Measurements from ENCODE around the gene IRF2BP2.

Gene IRF2BP2

DNA sequence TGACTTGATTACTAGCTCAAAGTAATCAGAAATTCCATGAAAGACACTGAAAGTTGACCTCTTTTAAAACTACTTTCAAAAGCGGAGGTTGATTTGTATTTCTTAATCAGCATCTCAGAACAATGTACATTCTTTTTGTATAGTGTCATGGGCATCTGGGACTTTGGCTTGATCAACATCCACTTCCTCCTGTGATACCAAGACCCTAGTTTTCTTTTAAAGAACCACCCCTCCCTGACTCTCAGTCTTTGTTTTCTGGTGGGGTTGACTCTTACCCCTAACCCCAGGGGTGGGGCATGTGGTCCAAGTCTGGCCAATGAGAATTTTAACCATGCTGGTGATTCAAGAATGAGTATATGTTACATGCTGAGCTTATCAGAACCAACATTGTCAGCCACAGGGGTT lies 21.7 kb upstream of the IRF2BP2 start:
- Histone ChIP-seq H3K27me3 (replicated peaks) (no peaks in the 10 kb centered on the region), H3K27ac (peak overlapping the region; percentile 82), H3K4me3 (ENCODE audit: low read depth, low read length) (no peak overlapping the region), H3K36me3 (replicated peaks) (no peaks in the 10 kb centered on the region)
- in situ Hi-C loops (cut with HindIII; ENCODE audit: low pct_ligation_motif_present, low sequenced_read_pairs) = no loop called here
- DNase-seq = peak; percentile 98
- TF ChIP-seq CTCF (IDR thresholded peaks at IDR 0.05; ENCODE audit: low read depth, low read length, missing control alignments) = no peak

GRCh38 chr1:234629026-234629425 lies 19.0 kb upstream of the IRF2BP2 start:
- in situ Hi-C loops (cut with HindIII; ENCODE audit: low pct_ligation_motif_present, low sequenced_read_pairs) = no loop called here
- Histone ChIP-seq H3K4me3 (ENCODE audit: low read depth, low read length) (no peak overlapping the region), H3K27me3 (replicated peaks) (no peaks in the 10 kb centered on the region), H3K27ac (no peak overlapping the region), H3K36me3 (replicated peaks) (no peaks in the 10 kb centered on the region)
- DNase-seq = no peak
- TF ChIP-seq CTCF (IDR thresholded peaks at IDR 0.05; ENCODE audit: low read depth, low read length, missing control alignments) = no peak

GRCh38 chr1:234628089-234628488 lies 18.1 kb upstream of the IRF2BP2 start:
- H3K27ac ChIP-seq = peak overlapping the region; percentile 21
- TF ChIP-seq CTCF (IDR thresholded peaks at IDR 0.05; ENCODE audit: low read depth, low read length, missing control alignments) = no peak
- H3K27me3 ChIP-seq (replicated peaks) = no peaks in the 10 kb centered on the region
- H3K4me3 ChIP-seq (ENCODE audit: low read depth, low read length) = no peak overlapping the region
- in situ Hi-C loops (cut with HindIII; ENCODE audit: low pct_ligation_motif_present, low sequenced_read_pairs) = no loop called here
- H3K36me3 ChIP-seq (replicated peaks) = no peaks in the 10 kb centered on the region
- DNase-seq = peak; percentile 90

DNA sequence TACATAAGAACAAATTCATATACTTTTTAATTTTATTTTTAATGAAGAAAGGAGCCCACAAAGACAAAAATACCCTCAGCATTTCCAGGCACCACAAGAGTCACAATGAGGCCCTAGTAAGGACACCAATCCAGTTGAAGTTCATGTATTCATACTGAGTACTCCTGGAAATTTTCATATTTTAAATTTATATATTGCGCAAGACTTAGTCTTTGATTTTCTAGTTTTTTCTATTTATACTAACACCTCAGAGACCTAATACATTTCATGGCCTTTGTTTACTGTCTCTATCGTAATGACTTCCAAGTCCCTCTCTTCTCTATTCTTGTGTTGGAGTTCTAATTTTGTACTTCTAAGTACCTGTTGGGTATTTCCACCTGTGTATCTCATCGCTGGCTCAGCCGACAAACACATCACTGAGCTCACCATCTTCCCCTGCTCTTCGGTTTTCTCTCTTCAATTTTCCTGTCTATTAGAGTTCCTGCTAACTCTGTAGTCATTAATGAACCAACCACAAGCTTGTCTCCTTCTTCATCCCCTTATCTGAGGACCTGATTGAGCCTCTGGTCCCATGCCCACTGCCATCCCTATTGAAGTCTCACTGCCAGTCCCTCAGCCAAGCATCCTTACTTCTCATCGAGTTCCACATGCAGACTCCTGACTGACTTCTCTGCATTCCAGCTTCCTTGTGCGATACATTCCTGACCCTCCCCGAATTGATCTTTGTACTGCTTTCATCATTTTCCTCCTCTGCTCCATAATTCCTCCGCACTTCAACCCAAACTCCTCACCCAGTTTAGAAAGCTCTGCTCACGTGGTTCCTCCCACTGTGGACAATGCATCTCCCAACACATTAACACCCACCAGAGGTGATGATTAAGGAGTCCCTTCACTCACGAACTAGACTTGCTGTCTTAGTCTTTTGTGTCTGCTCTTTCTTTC lies 17.3 kb upstream of the IRF2BP2 start:
- no peak for DNase-seq
- in situ Hi-C loops (cut with HindIII; ENCODE audit: low pct_ligation_motif_present, low sequenced_read_pairs) = no loop called here
- peak overlapping the region; percentile 17 for H3K27ac ChIP-seq
- no peaks in the 10 kb centered on the region for H3K36me3 ChIP-seq (replicated peaks)
- no peak for TF ChIP-seq CTCF (IDR thresholded peaks at IDR 0.05; ENCODE audit: low read depth, low read length, missing control alignments)
- no peak overlapping the region for H3K4me3 ChIP-seq (ENCODE audit: low read depth, low read length)
- H3K27me3 ChIP-seq (replicated peaks) = no peaks in the 10 kb centered on the region

GRCh38 chr1:234626391-234626790 lies 16.4 kb upstream of the IRF2BP2 start:
- Histone ChIP-seq H3K27me3 (replicated peaks) (no peaks in the 10 kb centered on the region), H3K27ac (no peak overlapping the region), H3K4me3 (ENCODE audit: low read depth, low read length) (no peak overlapping the region), H3K36me3 (replicated peaks) (no peaks in the 10 kb centered on the region)
- TF ChIP-seq CTCF (IDR thresholded peaks at IDR 0.05; ENCODE audit: low read depth, low read length, missing control alignments) = no peak
- in situ Hi-C loops (cut with HindIII; ENCODE audit: low pct_ligation_motif_present, low sequenced_read_pairs) = no loop called here
- no peak for DNase-seq

Data from brain microvascular endothelial cell (primary cell).